ENCODE results near the gene STARD3NL.

STARD3NL gene

DNA sequence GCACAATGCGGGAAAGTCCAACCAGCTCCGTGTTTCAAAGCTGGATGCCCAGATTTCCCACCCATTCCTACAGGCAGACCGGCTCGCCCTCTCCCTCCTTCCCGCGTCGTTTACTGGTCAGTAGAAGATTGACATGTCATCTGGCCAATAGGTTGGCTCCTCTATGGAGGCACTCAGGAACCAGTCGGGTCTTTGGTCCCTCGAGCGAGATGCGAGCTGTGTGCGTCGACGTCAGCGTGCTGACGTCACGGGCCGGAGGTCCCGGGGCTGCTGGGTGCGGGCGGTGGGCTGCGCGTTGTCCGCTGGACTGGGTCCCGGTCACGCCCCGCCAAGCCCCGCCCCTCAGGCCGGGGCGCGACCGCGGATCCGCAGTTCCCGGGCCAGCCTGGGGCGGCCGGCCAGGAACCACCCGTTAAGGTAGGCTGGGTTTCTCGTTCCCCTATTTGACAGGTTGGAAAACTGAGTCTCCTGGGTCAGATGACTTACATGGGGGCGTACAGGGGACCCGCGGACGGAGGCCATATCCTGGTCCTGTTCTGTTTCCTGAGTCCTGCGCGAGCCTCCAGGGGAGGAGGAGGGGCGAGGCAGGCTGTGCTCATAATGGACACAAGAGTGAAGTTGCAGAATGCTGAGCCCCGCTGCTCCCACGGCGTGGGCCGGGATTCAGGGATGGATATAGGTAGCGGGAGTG lies at the start of gene STARD3NL:
Gene STARD3NL (plus strand): TSS at position 242 of the 691 bp plus-strand sequence. CDS start 29,260 bp downstream, outside the sequence.
- ATAC-seq (replicated peaks) = peak; percentile 98
- H3K27me3 Mint-ChIP-seq = no peaks in the 10 kb centered on the region
- peaks cover 17 to 42% of the 10 kb centered on the region in 2 donors for H3K4me1 Mint-ChIP-seq
- DNase-seq = peak; percentile 95
- H3K9me3 Mint-ChIP-seq = no peaks in the 10 kb centered on the region
- H3K4me3 Mint-ChIP-seq = peak within 1 kb of the TSS; percentile 89 to 98
- H3K27ac Mint-ChIP-seq = peak within 1 kb of the TSS; percentile 98
- no peaks in the 10 kb centered on the region for H3K36me3 Mint-ChIP-seq

GRCh38 chr7:38129162-38129561 lies 48.9 kb upstream of the STARD3NL start:
- Mint-ChIP-seq H3K27ac (no peak overlapping the region), H3K4me3 (no peak overlapping the region), H3K27me3 (peaks cover 0 to 12% of the 10 kb centered on the region in 2 donors), H3K4me1 (peaks cover 0 to 2% of the 10 kb centered on the region in 2 donors), H3K36me3 (no peaks in the 10 kb centered on the region), H3K9me3 (no peaks in the 10 kb centered on the region)
- no peak for DNase-seq
- no peak for ATAC-seq (replicated peaks)

DNA sequence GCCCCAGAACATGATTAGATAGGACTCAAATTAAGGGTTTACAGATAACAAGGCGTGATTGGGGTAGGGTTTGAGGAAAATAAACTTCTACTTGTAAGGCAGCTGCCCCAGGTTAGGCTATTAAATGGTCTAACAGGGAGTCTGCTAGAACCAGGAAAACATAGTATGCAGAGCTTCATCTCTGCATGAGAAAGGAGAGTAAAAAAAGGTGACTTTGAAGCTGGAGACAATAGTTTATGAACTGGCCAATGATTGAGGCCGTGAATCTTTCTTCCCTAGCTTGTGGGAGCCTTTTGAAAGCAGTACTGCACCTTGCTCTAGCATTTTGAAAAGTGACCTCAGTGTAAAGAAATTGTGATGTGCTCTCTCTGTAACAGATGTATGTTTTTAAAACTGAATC lies 48.5 kb upstream of the STARD3NL start:
- DNase-seq (no peak), ATAC-seq (replicated peaks) (no peak)
- Mint-ChIP-seq H3K9me3 (no peaks in the 10 kb centered on the region), H3K4me3 (no peak overlapping the region), H3K36me3 (no peaks in the 10 kb centered on the region), H3K4me1 (peaks cover 0 to 2% of the 10 kb centered on the region in 2 donors), H3K27ac (no peak overlapping the region), H3K27me3 (peaks cover 0 to 12% of the 10 kb centered on the region in 2 donors)

DNA sequence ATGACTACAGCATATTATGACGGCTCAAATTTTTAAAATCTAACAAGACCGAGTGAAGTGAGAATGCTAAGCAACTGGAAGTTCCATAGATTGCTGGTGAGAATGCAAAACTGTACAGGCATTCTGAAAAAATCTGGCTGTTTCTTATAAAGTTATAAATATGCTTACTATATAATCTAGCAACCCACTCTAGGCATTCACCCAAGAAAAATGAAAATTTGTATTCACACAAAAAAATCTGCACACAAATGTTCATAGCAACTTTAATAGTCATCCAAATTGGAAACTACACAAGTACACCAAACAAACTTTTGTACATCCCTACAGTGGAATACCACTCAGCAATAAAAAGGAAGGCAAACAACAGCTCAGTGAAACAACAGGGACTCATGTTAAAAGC lies 39.9 kb upstream of the STARD3NL start:
- H3K4me3 Mint-ChIP-seq = no peak overlapping the region

GRCh38 chr7:38141187-38141586 lies 36.9 kb upstream of the STARD3NL start:
- ATAC-seq (replicated peaks) = no peak
- peaks cover 0 to 4% of the 10 kb centered on the region in 2 donors for H3K27me3 Mint-ChIP-seq
- no peaks in the 10 kb centered on the region for H3K9me3 Mint-ChIP-seq
- no peak for DNase-seq
- H3K36me3 Mint-ChIP-seq = no peaks in the 10 kb centered on the region
- H3K4me3 Mint-ChIP-seq = no peak overlapping the region
- no peak overlapping the region for H3K27ac Mint-ChIP-seq
- no peaks in the 10 kb centered on the region for H3K4me1 Mint-ChIP-seq

More for the DNA sequence above, 39.9 kb upstream of the STARD3NL start:
- no peaks in the 10 kb centered on the region for H3K4me1 Mint-ChIP-seq
- no peaks in the 10 kb centered on the region for H3K9me3 Mint-ChIP-seq
- no peaks in the 10 kb centered on the region for H3K36me3 Mint-ChIP-seq
- DNase-seq (no peak), ATAC-seq (replicated peaks) (no peak)
- H3K27me3 Mint-ChIP-seq = no peaks in the 10 kb centered on the region
- no peak overlapping the region for H3K27ac Mint-ChIP-seq

GRCh38 chr7:38142736-38143135 lies 35.3 kb upstream of the STARD3NL start:
- no peaks in the 10 kb centered on the region for H3K9me3 Mint-ChIP-seq
- no peaks in the 10 kb centered on the region for H3K4me1 Mint-ChIP-seq
- H3K36me3 Mint-ChIP-seq = no peaks in the 10 kb centered on the region
- no peak for DNase-seq
- H3K4me3 Mint-ChIP-seq = no peak overlapping the region
- peaks cover 5 to 11% of the 10 kb centered on the region in 2 donors for H3K27me3 Mint-ChIP-seq
- no peak for ATAC-seq (replicated peaks)
- no peak overlapping the region for H3K27ac Mint-ChIP-seq

- Mint-ChIP-seq H3K27me3 (peaks cover 5 to 16% of the 10 kb centered on the region in 2 donors), H3K4me3 (no peak overlapping the region), H3K4me1 (no peaks in the 10 kb centered on the region), H3K9me3 (peaks cover 0 to 2% of the 10 kb centered on the region in 2 donors), H3K36me3 (no peaks in the 10 kb centered on the region), H3K27ac (no peak overlapping the region)
- DNase-seq (no peak), ATAC-seq (replicated peaks) (no peak)
Measured at GRCh38 chr7:38147005-38147404, 31.0 kb upstream of the STARD3NL start.

DNA sequence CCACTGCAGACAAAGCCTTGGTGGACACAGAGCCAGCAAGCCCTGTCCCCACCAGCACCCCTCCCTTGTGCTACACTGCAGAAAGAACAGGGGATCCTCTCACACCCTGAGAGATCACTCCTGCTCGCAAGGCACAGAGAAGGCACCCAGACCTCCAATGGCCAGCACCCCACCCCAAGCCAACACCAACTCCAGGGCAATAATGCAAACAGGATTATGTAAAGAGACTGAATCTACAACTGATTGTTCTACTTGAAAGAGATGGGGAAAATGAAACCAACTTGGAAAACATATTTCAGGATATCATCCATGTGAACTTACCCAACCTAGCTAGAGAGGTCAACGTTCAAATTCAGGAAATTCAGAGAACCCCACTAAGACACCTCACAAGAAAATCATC lies 26.5 kb upstream of the STARD3NL start:
- Mint-ChIP-seq H3K4me3 (no peak overlapping the region), H3K27me3 (peaks cover 5 to 12% of the 10 kb centered on the region in 2 donors), H3K36me3 (peaks cover 1 to 2% of the 10 kb centered on the region in 2 donors), H3K9me3 (peaks cover 3 to 13% of the 10 kb centered on the region in 2 donors), H3K4me1 (no peaks in the 10 kb centered on the region), H3K27ac (no peak overlapping the region)
- DNase-seq = no peak
- ATAC-seq (replicated peaks) = no peak

- peaks cover 5 to 14% of the 10 kb centered on the region in 2 donors for H3K9me3 Mint-ChIP-seq
- no peak overlapping the region for H3K27ac Mint-ChIP-seq
- H3K36me3 Mint-ChIP-seq = peaks cover 2 to 4% of the 10 kb centered on the region in 2 donors
- no peaks in the 10 kb centered on the region for H3K4me1 Mint-ChIP-seq
- no peak overlapping the region for H3K4me3 Mint-ChIP-seq
- ATAC-seq (replicated peaks) (no peak), DNase-seq (no peak)
- no peaks in the 10 kb centered on the region for H3K27me3 Mint-ChIP-seq
Measured at GRCh38 chr7:38153515-38153914, 24.5 kb upstream of the STARD3NL start.

DNA sequence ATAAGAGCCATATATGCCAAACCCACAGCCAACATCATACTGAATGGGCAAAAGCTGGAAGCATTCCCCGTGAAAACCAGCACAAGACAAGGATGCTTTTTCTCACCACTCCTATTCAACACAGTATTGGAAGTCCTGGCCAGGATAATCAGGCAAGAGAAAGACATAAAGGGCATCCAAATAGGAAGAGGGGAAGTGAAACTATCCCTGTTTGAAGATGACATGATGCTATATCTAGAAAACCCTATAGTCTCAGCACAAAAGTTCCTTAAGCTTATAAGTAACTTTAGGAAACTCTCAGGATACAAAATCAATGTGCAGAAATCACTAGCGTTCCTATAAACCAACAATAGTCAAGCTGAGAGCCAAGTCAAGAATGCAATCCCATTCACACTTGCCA lies 23.8 kb upstream of the STARD3NL start:
- ATAC-seq (replicated peaks) (no peak), DNase-seq (no peak)
- H3K4me1 Mint-ChIP-seq = no peaks in the 10 kb centered on the region
- H3K36me3 Mint-ChIP-seq = peaks cover 2 to 4% of the 10 kb centered on the region in 2 donors
- H3K27ac Mint-ChIP-seq = no peak overlapping the region
- H3K9me3 Mint-ChIP-seq = peaks cover 5 to 11% of the 10 kb centered on the region in 2 donors
- H3K27me3 Mint-ChIP-seq = no peaks in the 10 kb centered on the region
- H3K4me3 Mint-ChIP-seq = no peak overlapping the region

DNA sequence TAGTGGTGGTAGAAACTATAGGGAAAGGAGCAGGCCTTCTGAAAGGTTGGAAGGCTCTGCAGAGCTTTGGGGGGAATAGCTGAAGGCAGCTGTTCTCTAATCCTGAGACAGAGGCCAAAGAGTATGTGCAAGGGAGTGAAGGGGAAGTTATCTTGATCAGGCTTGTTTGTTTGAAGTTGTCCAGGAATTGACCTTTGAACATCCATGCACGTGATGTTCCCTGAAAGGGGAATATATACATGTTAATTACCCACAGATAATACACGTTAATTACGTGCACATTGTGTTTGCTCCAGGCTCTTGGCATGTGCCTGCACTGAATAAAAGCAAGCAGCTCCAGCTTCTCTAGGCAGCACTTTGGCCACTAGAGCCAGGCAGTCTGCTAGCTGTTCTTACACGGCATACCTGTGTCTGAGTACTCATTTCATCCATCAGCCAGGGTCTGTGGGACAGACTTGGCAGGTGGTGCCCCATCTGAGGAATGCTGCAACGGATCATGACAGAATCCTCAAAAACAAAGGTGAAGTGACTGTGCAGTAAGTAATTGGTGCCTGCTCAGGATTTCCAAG lies 18.0 kb upstream of the STARD3NL start:
- peaks cover 6% of the 10 kb centered on the region in 2 donors for H3K27me3 Mint-ChIP-seq
- ATAC-seq (replicated peaks) = no peak
- H3K27ac Mint-ChIP-seq = no peak overlapping the region
- peaks cover 2 to 4% of the 10 kb centered on the region in 2 donors for H3K36me3 Mint-ChIP-seq
- no peaks in the 10 kb centered on the region for H3K4me1 Mint-ChIP-seq
- DNase-seq = no peak
- H3K9me3 Mint-ChIP-seq = peaks cover 10 to 11% of the 10 kb centered on the region in 2 donors
- no peak overlapping the region for H3K4me3 Mint-ChIP-seq

DNA sequence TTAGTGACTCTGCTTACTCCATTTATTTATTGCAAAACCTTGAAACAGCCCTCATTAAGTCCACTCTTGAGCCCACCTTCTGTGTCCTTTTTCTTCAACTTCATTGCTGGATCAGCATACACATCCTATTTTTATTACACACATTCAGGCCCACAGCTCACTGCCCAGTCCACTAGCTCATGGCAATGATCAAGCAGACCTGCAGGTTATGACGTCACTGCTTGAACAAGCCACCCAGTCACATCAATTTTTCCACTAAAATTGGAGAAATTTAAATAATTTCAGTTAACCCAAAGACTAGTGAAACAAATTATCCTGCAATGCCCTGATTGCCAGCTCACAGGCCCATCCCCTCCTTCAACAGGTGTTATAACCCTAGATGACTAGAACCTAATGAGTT lies 16.0 kb upstream of the STARD3NL start:
- DNase-seq = no peak
- Mint-ChIP-seq H3K4me1 (no peaks in the 10 kb centered on the region), H3K27me3 (peaks cover 6% of the 10 kb centered on the region in 2 donors), H3K36me3 (no peaks in the 10 kb centered on the region), H3K9me3 (peaks cover 2 to 6% of the 10 kb centered on the region in 2 donors), H3K27ac (no peak overlapping the region), H3K4me3 (no peak overlapping the region)
- no peak for ATAC-seq (replicated peaks)

DNA sequence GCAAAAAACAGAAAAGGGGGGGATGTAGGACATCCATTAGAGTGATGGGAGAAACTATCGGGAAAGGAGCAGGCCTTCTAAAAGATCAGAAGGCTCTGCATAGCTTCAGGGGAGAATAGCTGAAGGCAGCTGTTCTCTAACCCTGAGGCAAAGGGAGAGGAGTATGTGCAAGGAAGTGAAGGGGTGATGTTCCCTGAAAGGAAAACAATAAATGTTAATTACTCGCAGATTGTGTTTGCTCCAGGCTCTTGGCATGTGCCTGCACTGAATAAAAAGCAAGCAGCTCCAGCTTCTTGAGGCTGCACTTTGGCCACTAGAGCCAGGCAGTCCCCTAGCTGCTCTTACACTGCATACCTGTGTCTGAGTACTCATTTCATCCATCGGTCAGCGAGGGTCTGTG lies 14.4 kb upstream of the STARD3NL start:
- H3K36me3 Mint-ChIP-seq = no peaks in the 10 kb centered on the region
- ATAC-seq (replicated peaks) = no peak
- H3K27me3 Mint-ChIP-seq = peaks cover 6% of the 10 kb centered on the region in 2 donors
- H3K9me3 Mint-ChIP-seq = peaks cover 2 to 6% of the 10 kb centered on the region in 2 donors
- no peak overlapping the region for H3K4me3 Mint-ChIP-seq
- peaks cover 0 to 2% of the 10 kb centered on the region in 2 donors for H3K4me1 Mint-ChIP-seq
- H3K27ac Mint-ChIP-seq = no peak overlapping the region
- DNase-seq = no peak

GRCh38 chr7:38168890-38169570 lies 9.0 kb upstream of the STARD3NL start:
- ATAC-seq (replicated peaks) = no peak
- DNase-seq = no peak
- Mint-ChIP-seq H3K9me3 (no peaks in the 10 kb centered on the region), H3K27ac (no peak overlapping the region), H3K27me3 (no peaks in the 10 kb centered on the region), H3K4me3 (no peak overlapping the region), H3K4me1 (peaks cover 9 to 31% of the 10 kb centered on the region in 2 donors), H3K36me3 (no peaks in the 10 kb centered on the region)

GRCh38 chr7:38169847-38170246 lies 8.2 kb upstream of the STARD3NL start:
- Mint-ChIP-seq H3K36me3 (no peaks in the 10 kb centered on the region), H3K27me3 (no peaks in the 10 kb centered on the region), H3K9me3 (no peaks in the 10 kb centered on the region), H3K27ac (no peak overlapping the region), H3K4me3 (no peak overlapping the region), H3K4me1 (peaks cover 9 to 39% of the 10 kb centered on the region in 2 donors)
- ATAC-seq (replicated peaks) = no peak
- DNase-seq = no peak

All from stimulated activated naive B cell treated with anti-CD40 and anti-IgM and Interleukin-4, amounts not matched to agents 10 μg/mL and 1 μg/mL and 100 μg/mL, for 72 hours (primary cell).